ENCODE data around the gene ZSWIM1. TPM values are rescaled to one million over a fixed set of nuclear protein-coding genes. Genes with fewer than 3 reads are reported as not detected.

Gene ZSWIM1
- total and polyA plus RNA-seq, 2 of the 8 experiments (the other 6 are each of a cell fraction or from before 2014, with no cell fraction given) = 14.1 to 15.6 TPM

- TF ChIP-seq RNF2 (IDR thresholded peaks at IDR 0.05; ENCODE audit: borderline replicate concordance, low read depth, low read length, missing control alignments, poor library complexity, severe bottlenecking) = no peak
- TF ChIP-seq SIX5 (IDR thresholded peaks at IDR 0.05; ENCODE audit: low read depth, low read length) = no peak
- no peak for TF ChIP-seq CHD1 (IDR thresholded peaks at IDR 0.05; ENCODE audit: low read depth, low read length)
- TF ChIP-seq TAF1 (IDR thresholded peaks at IDR 0.05; ENCODE audit: low read depth, low read length) = no peak
- TF ChIP-seq RFX5 (IDR thresholded peaks at IDR 0.05; ENCODE audit: borderline replicate concordance, low read depth, low read length) = no peak
Observed at GRCh38 chr20:45918182-45918737, 37.2 kb downstream of the ZSWIM1 start (continued).

Data from H1 (cell line).